HEK293 (cell line): ENCODE data around the gene WDR17.

ENCODE experiments used
- ATF2 ChIP-seq: fragments of 450-650 bp; formaldehyde crosslinking; IDR thresholded peaks from 2 replicates; pipeline ENCODE4 v1.5.1; 2016; ENCODE audit warnings: missing biosample characterization, missing genetic modification characterization, low read depth
- CTCF ChIP-seq: fragments of 450-650 bp; formaldehyde crosslinking; IDR thresholded peaks from 2 replicates; pipeline ENCODE4 v1.5.1; 2016; ENCODE audit warnings: missing biosample characterization, missing genetic modification characterization
- EGR2 ChIP-seq: fragments of 450-650 bp; formaldehyde crosslinking; IDR thresholded peaks from 2 replicates; pipeline ENCODE4 v1.5.1; 2016; ENCODE audit warnings: low read depth, missing biosample characterization, missing genetic modification characterization
- ELK4 ChIP-seq: IDR thresholded peaks from 2 replicates; pipeline ENCODE4 v1.6.1; 2011; ENCODE audit warnings: mild to moderate bottlenecking, low read depth, low read length, borderline replicate concordance
- GLIS1 ChIP-seq: fragments of 450-650 bp; formaldehyde crosslinking; IDR thresholded peaks from 2 replicates; pipeline ENCODE4 v1.5.1; 2016; ENCODE audit warnings: missing biosample characterization, missing genetic modification characterization
- REPIN1 ChIP-seq: fragments of 450-650 bp; formaldehyde crosslinking; IDR thresholded peaks from 2 replicates; pipeline ENCODE4 v1.5.1; 2017; ENCODE audit warnings: missing biosample characterization, missing genetic modification characterization, low read depth
- REST ChIP-seq: fragments of 450-650 bp; formaldehyde crosslinking; IDR thresholded peaks from 2 replicates; pipeline ENCODE4 v1.5.1; 2016; ENCODE audit warnings: missing biosample characterization, missing genetic modification characterization
- YY1 ChIP-seq: fragments of 450-650 bp; formaldehyde crosslinking; IDR thresholded peaks from 2 replicates; pipeline ENCODE4 v1.5.1; 2018; ENCODE audit warnings: missing biosample characterization, missing genetic modification characterization
- ZBTB17 ChIP-seq: fragments of 450-650 bp; formaldehyde crosslinking; IDR thresholded peaks from 2 replicates; pipeline ENCODE4 v1.5.1; 2016; ENCODE audit warnings: missing biosample characterization, missing genetic modification characterization
- ZNF146 ChIP-seq: fragments of 450-650 bp; formaldehyde crosslinking; IDR thresholded peaks from 2 replicates; pipeline ENCODE4 v1.5.1; 2016; ENCODE audit warnings: missing biosample characterization, missing genetic modification characterization
- ZNF280D ChIP-seq: fragments of 450-650 bp; formaldehyde crosslinking; IDR thresholded peaks from 2 replicates; pipeline ENCODE4 v1.5.1; 2016; ENCODE audit warnings: missing biosample characterization, missing genetic modification characterization
- ZNF354C ChIP-seq: fragments of 450-650 bp; formaldehyde crosslinking; IDR thresholded peaks from 2 replicates; pipeline ENCODE4 v1.5.1; 2016; ENCODE audit warnings: missing biosample characterization, missing genetic modification characterization, low read depth, borderline replicate concordance
- ZSCAN23 ChIP-seq: fragments of 450-650 bp; formaldehyde crosslinking; IDR thresholded peaks from 2 replicates; pipeline ENCODE4 v1.5.1; 2016; ENCODE audit warnings: missing biosample characterization, missing genetic modification characterization

DNA sequence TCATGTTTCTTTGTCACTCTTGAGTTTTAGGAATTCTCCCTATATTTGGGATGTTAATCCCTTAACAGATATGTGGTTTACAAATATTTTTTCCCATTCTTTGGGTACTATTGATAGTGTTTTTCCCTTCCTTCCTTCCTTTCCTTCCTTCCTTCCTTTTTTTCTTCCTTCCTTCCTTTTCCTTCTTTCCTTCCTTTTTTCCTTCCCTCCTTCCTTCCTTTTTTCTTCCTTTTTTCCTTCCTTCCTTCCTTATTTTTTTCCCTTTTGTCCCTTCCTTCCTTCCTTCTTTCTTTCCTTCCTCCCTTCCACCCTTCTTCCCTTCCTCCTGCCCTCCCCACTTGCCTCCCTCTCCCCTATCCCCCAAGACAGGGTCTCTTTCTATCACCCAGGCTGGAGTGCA lies 42.1 kb downstream of the WDR17 start:
- TF ChIP-seq ZBTB17 = no peak
- no peak for TF ChIP-seq CTCF
- no peak for TF ChIP-seq ZNF354C (tag by site-specific recombination)
- no peak for TF ChIP-seq REST (tag by site-specific recombination)
- no peak for TF ChIP-seq ZSCAN23 (tag by site-specific recombination)
- no peak for TF ChIP-seq YY1 (tag by site-specific recombination)
- no peak for TF ChIP-seq ZNF280D (tag by site-specific recombination)
- no peak for TF ChIP-seq GLIS1
- TF ChIP-seq ZNF146 (tag by site-specific recombination) = no peak
- TF ChIP-seq ELK4 = no peak
- TF ChIP-seq EGR2 (tag by site-specific recombination) = no peak
- TF ChIP-seq ATF2 (tag by site-specific recombination) = no peak
- no peak for TF ChIP-seq REPIN1 (tag by site-specific recombination)
